ENCODE measurements around the gene UBAC2. TPM values are rescaled to one million over a fixed set of nuclear protein-coding genes. Genes with fewer than 3 reads are reported as not detected.

The UBAC2 gene
- polyA plus RNA-seq, 3 donors: 33.0 to 45.2 (median 38.0) TPM

- WGBS, 3 donors: 73 to 80% (median 75%) methylated on average over 2 of the region's 2 CpGs
Observed at GRCh38 chr13:99257291-99257690, 56.6 kb downstream of the UBAC2 start.

GRCh38 chr13:99258210-99258860 lies 57.7 kb downstream of the UBAC2 start, which contains the start of gene GPR18:
TSS of gene GPR18 (minus strand) at chr13:99258379. CDS start at chr13:99255872, 2,507 bp downstream.
- H3K27ac ChIP-seq (ENCODE audit: low read depth, low read length): no peak within 1 kb of the TSS
- WGBS, 3 donors: 42 to 71% (median 49%) methylated on average over 4 of the region's 4 CpGs

More at GRCh38 chr13:99257291-99257690, 56.6 kb downstream of the UBAC2 start:
- H3K27ac ChIP-seq (ENCODE audit: low read depth, low read length): no peak overlapping the region

- 50 to 87% (median 54%) methylated on average over 3 of the region's 3 CpGs for WGBS, 3 donors
- H3K27ac ChIP-seq (ENCODE audit: low read depth, low read length): no peak overlapping the region
Observed at GRCh38 chr13:99258946-99259345, 58.3 kb downstream of the UBAC2 start.

GRCh38 chr13:99260216-99260615 lies 59.6 kb downstream of the UBAC2 start:
- 75 to 94% (median 94%) methylated on average over 5 of the region's 5 CpGs for WGBS, 3 donors
- H3K27ac ChIP-seq (ENCODE audit: low read depth, low read length): no peak overlapping the region

- 91 to 96% (median 94%) methylated on average over 1 of the region's 1 CpG for WGBS, 3 donors
- H3K27ac ChIP-seq (ENCODE audit: low read depth, low read length): no peak overlapping the region
Observed at GRCh38 chr13:99261059-99261458, 60.4 kb downstream of the UBAC2 start.

GRCh38 chr13:99263126-99263785 lies 62.6 kb downstream of the UBAC2 start:
- H3K27ac ChIP-seq (ENCODE audit: low read depth, low read length): no peak overlapping the region
- WGBS, 3 donors: 87 to 93% (median 89%) methylated on average over 7 of the region's 7 CpGs

- H3K27ac ChIP-seq (ENCODE audit: low read depth, low read length): no peak overlapping the region
- 21 to 30% (median 23%) methylated on average over 1 of the region's 1 CpG for WGBS, 3 donors
Observed at GRCh38 chr13:99264051-99264450, 63.4 kb downstream of the UBAC2 start.

- 81 to 83% (median 82%) methylated on average over 8 of the region's 8 CpGs for WGBS, 3 donors
- no peak overlapping the region for H3K27ac ChIP-seq (ENCODE audit: low read depth, low read length)
Observed at GRCh38 chr13:99265162-99265800, 64.6 kb downstream of the UBAC2 start.

GRCh38 chr13:99265821-99266426 lies 65.3 kb downstream of the UBAC2 start:
- H3K27ac ChIP-seq (ENCODE audit: low read depth, low read length): no peak overlapping the region
- 19 to 33% (median 31%) methylated on average over 3 of the region's 3 CpGs for WGBS, 3 donors

GRCh38 chr13:99266827-99267226 lies 66.2 kb downstream of the UBAC2 start:
- WGBS, 3 donors: 83 to 93% (median 85%) methylated on average over 6 of the region's 6 CpGs
- no peak overlapping the region for H3K27ac ChIP-seq (ENCODE audit: low read depth, low read length)

GRCh38 chr13:99267927-99268326 lies 67.3 kb downstream of the UBAC2 start:
- WGBS, 3 donors: 78 to 90% (median 87%) methylated on average over 4 of the region's 4 CpGs
- no peak overlapping the region for H3K27ac ChIP-seq (ENCODE audit: low read depth, low read length)

GRCh38 chr13:99268822-99269221 lies 68.2 kb downstream of the UBAC2 start:
- 65 to 91% (median 79%) methylated on average over 3 of the region's 3 CpGs for WGBS, 3 donors

GRCh38 chr13:99269627-99270241 lies 69.1 kb downstream of the UBAC2 start:
- H3K27ac ChIP-seq (ENCODE audit: low read depth, low read length): no peak overlapping the region
- 49 to 69% (median 56%) methylated on average over 3 of the region's 3 CpGs for WGBS, 3 donors

More at GRCh38 chr13:99268822-99269221, 68.2 kb downstream of the UBAC2 start:
- H3K27ac ChIP-seq (ENCODE audit: low read depth, low read length): no peak overlapping the region

GRCh38 chr13:99270518-99270917 lies 69.9 kb downstream of the UBAC2 start:
- WGBS, 3 donors: 62 to 81% (median 71%) methylated on average over 2 of the region's 2 CpGs
- no peak overlapping the region for H3K27ac ChIP-seq (ENCODE audit: low read depth, low read length)

GRCh38 chr13:99271249-99271648 lies 70.6 kb downstream of the UBAC2 start:
- no peak overlapping the region for H3K27ac ChIP-seq (ENCODE audit: low read depth, low read length)
- 74 to 82% (median 78%) methylated on average over 3 of the region's 3 CpGs for WGBS, 3 donors

- WGBS, 3 donors: 94 to 98% (median 97%) methylated on average over 2 of the region's 2 CpGs
- no peak overlapping the region for H3K27ac ChIP-seq (ENCODE audit: low read depth, low read length)
Observed at GRCh38 chr13:99272481-99272880, 71.8 kb downstream of the UBAC2 start.

GRCh38 chr13:99273128-99273527 lies 72.5 kb downstream of the UBAC2 start:
- H3K27ac ChIP-seq (ENCODE audit: low read depth, low read length): no peak overlapping the region
- 94 to 100% (median 96%) methylated on average over 2 of the region's 2 CpGs for WGBS, 3 donors

GRCh38 chr13:99275093-99275469 lies 74.4 kb downstream of the UBAC2 start:
- no peak overlapping the region for H3K27ac ChIP-seq (ENCODE audit: low read depth, low read length)
- 26 to 41% (median 38%) methylated on average over 1 of the region's 1 CpG for WGBS, 3 donors

GRCh38 chr13:99276706-99277105 lies 76.1 kb downstream of the UBAC2 start:
- 79 to 90% (median 84%) methylated on average over 2 of the region's 2 CpGs for WGBS, 3 donors
- H3K27ac ChIP-seq (ENCODE audit: low read depth, low read length): no peak overlapping the region
